Measurements from ENCODE around the gene CHST13.

- TF ChIP-seq, protein P1, sequence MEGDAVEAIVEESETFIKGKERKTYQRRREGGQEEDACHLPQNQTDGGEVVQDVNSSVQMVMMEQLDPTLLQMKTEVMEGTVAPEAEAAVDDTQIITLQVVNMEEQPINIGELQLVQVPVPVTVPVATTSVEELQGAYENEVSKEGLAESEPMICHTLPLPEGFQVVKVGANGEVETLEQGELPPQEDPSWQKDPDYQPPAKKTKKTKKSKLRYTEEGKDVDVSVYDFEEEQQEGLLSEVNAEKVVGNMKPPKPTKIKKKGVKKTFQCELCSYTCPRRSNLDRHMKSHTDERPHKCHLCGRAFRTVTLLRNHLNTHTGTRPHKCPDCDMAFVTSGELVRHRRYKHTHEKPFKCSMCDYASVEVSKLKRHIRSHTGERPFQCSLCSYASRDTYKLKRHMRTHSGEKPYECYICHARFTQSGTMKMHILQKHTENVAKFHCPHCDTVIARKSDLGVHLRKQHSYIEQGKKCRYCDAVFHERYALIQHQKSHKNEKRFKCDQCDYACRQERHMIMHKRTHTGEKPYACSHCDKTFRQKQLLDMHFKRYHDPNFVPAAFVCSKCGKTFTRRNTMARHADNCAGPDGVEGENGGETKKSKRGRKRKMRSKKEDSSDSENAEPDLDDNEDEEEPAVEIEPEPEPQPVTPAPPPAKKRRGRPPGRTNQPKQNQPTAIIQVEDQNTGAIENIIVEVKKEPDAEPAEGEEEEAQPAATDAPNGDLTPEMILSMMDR (conservative IDR thresholded peaks at IDR 0.05; ENCODE audit: low read length): no peak
- TF ChIP-seq EZH2phosphoT487 (IDR thresholded peaks at IDR 0.05; ENCODE audit: borderline replicate concordance): no peak
Measured at GRCh38 chr3:126512026-126512425, 11.9 kb upstream of the CHST13 start.

All from Loucy (cell line).